TTC549 (cell line): ENCODE measurements around the gene CAMSAP3.

Source experiments
- FAIRE-seq: peaks from 2 replicates; lab custom pipeline; 2012; peaks lifted over from hg19 to GRCh38; lab: Jason Lieb, UNC

CAMSAP3 gene

DNA sequence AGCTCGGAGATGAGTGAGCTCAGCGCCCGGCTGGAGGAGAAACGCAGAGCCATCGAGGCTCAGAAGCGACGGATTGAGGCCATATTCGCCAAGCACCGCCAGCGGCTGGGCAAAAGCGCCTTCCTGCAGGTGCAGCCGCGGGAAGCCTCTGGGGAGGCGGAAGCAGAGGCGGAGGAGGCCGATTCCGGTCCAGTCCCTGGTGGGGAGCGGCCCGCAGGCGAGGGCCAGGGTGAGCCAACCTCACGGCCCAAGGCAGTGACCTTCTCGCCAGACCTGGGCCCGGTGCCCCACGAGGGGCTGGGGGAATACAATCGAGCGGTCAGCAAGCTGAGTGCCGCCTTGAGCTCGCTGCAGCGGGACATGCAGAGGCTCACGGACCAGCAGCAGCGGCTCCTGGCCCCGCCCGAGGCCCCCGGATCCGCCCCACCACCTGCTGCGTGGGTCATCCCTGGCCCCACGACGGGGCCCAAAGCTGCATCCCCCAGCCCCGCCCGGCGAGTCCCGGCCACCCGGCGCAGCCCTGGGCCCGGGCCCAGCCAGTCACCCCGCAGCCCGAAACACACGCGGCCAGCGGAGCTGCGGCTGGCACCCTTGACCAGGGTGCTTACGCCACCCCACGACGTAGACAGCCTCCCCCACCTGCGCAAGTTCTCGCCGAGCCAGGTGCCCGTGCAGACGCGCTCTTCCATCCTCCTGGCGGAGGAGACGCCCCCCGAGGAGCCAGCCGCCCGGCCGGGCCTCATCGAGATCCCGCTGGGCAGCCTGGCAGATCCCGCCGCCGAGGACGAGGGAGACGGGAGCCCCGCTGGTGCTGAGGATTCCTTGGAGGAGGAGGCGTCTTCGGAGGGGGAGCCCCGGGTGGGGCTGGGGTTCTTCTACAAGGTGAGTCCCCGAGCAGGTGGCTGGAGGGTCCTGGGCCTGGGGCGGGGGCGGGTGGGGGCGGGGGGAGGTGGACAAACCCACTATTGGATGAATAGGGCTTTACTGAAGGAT lies 16.9 kb downstream of the CAMSAP3 start:
- FAIRE-seq, result no peak

DNA sequence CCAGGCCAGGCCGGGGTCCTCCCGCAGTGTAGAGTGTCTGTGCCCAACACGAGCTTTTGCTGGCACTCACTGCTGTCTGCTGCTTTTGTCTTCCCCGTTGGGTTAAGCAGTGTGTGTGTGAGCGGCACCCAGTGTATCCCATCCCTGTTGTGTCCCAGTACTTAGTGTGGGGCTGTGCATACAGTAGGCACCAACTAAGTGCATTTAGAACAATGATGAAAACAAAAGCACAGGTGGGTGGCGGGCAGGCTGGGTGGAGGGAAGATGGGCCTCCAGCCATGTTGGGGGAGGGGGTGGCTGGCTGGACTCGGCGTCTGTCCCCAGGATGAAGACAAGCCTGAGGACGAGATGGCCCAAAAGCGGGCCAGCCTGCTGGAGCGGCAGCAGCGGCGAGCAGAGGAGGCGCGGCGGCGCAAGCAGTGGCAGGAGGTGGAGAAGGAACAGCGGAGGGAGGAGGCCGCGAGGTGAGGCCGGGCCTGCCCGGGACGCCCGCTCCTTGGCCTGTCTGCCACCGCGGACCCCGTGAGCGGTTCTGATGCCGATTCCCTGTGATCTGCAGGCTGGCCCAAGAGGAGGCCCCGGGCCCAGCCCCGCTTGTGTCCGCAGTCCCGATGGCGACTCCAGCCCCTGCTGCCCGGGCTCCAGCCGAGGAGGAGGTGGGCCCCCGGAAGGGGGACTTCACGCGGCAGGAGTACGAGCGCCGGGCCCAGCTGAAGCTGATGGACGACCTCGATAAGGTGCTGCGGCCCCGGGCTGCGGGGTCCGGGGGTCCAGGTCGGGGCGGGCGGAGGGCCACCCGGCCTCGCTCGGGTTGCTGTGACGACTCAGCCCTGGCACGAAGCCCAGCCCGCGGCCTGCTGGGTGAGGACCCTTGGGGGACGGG lies 19.4 kb downstream of the CAMSAP3 start:
- no peak for FAIRE-seq

DNA sequence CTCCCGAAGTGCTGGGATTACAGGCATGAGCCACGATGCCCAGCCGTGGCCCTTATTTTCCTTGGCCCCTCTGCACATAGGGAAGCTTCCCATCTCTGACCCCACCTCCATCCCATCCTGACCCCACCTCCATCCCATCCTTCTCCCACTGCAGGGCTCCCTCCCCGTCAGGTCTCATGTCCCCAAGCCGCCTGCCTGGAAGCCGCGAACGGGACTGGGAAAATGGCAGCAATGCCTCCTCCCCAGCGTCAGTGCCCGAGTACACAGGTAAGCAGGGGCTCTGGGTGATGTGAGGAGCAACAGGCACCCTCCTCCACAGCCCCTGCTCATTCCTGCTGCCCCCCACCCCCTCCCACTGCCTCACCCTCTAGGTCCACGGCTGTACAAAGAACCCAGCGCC lies 21.5 kb downstream of the CAMSAP3 start:
- no peak for FAIRE-seq

DNA sequence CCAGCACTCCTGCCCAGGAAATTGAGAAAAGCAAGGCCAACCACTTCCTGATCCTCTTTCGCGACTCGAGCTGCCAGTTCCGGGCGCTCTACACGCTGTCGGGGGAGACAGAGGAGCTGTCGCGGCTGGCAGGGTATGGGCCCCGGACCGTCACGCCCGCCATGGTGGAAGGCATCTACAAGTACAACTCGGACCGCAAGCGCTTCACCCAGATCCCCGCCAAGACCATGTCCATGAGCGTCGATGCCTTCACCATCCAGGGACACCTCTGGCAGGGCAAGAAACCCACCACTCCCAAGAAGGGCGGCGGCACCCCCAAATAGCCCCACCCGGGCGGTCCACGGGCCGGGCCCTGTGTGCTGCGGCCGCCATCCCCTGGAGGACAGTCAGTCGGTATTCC lies 22.1 kb downstream of the CAMSAP3 start:
- FAIRE-seq, result no peak

DNA sequence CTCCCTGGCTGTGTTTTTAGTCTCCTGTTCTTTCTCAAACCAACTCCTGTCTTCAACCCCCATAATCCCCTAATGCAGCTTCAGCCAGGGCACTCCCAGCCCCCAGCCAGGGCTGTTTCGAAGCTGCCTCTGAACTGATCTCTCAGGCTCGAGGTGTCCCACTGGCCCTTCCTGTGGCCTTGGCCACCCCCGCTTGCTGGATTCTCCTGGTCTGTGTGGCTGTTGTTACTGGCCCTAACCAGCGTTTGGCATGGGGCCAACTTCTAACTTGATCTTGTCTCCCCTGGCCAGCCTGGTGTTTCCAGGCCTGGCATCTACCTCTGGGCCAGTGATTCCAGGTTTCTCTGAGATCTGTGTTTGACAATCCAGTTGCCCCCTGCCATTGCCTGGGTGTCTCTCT lies 22.7 kb downstream of the CAMSAP3 start:
- FAIRE-seq, result no peak

DNA sequence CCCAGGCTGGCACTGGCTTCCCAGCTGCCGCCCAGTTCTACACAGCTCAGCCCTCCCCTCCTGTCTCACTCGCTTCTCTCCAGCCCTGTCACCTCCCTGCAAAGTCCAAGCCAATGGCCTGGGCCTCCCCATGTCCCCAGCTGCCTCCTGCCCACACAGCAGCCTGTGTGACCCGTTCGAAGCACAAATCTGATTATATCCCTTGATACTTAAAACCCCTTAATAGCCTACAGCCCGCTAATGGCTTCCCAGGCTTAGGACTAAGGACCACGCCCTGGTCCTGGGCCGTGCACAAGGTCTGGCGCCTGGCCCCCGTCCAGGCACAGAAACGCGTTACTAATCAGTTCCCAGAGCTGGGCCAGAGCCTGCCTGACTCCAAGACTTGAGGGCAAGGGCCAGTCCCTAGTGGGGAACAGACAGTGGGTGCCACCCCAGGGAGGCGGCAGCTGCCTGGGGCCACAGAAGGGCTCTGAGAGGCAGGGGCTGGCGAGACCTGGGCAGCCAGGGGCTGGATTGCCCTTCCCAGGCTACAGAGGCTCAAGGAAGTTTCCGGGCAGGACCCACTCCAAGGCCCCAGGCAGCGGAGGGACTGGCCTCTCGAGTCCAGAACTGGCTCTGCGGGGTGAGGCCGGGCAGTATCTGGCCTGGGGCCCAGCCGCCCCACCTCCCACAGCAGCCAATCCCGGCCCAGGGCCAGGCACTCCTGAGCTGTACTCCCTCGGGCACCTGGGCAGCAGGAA lies 23.3 kb downstream of the CAMSAP3 start:
- FAIRE-seq, result no peak

DNA sequence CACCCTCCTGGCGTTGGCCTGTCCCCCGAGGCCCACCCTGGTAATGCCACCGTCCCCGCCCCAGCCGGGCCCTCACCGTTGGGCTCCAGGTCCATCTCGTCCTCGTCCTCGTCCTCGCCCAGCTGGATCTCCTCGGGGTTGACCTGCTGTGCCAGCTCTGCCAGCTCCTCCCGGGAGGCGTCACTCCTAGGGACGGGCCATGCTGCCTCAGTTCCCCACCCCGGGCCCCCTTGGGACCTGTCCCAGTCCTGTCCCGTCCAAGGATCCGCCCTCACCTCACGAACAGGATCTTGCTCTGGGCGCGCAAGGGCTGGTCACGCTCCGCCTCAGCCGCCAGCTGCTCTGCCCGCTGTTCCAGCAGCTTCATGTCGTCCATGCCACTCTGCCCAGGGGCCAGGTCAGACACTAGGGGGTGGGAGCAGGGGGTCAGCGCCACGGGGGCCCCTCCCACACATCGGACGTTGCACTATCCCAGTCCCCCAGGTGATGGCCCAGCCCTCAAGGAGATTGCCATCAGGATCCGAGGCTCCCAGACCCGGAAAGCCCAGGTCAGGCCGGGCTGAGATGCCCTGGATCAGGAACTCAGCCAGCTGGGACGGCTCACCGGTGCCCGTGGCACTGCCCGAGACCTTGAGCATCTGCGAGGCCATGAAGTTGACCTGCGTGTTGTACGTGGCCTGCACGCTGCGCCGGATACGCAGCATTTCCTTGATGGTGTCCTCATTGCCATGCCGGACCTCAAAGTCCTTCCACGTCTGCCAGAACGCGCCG lies 24.2 kb downstream of the CAMSAP3 start:
- no peak for FAIRE-seq

DNA sequence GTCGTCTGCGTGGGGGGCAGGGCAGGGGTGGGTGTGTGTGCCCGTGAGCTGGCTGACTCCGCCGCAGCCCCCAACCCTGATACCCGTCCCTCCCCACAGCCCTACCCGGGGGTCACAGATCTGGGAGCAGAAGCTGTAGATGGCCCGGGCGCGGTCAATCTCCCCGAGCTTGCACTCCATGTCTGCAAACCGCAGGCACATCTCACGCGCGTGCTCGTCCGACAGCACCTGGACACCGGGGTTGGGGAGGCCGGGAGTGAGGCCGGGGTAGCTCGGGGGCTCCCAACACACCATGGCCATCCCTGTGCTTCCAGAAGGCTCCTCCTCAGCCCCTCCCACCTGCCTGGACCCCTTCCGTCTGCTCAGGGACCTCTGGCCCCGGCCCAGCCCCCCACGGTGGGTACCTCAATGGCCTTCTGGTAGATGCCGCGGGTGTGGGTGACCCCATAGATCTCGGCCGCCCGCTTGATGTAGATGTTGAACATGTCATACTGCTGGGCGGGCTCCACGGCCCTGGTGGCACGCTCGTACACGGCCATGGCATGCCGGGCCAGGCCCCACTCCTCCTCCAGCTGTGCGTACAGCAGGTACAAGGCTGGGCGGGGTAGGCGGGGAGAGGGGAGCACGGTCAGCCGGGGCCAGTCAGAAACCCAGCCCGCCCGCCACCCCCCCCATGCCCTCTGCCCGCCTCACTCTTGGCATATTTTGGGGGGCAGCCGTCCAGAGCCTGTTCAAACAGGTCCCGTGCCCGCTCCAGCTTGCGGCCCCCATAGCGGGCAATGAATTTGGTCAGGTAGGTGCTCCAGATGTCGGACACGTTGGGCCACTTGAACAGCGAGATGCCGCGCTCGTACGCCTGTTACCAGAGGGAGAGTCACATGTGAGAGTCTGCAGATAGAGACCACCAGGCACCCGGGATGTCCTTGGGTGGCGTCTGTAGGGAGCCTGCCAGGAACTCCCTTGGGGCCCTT lies 25.1 kb downstream of the CAMSAP3 start:
- FAIRE-seq, result no peak

DNA sequence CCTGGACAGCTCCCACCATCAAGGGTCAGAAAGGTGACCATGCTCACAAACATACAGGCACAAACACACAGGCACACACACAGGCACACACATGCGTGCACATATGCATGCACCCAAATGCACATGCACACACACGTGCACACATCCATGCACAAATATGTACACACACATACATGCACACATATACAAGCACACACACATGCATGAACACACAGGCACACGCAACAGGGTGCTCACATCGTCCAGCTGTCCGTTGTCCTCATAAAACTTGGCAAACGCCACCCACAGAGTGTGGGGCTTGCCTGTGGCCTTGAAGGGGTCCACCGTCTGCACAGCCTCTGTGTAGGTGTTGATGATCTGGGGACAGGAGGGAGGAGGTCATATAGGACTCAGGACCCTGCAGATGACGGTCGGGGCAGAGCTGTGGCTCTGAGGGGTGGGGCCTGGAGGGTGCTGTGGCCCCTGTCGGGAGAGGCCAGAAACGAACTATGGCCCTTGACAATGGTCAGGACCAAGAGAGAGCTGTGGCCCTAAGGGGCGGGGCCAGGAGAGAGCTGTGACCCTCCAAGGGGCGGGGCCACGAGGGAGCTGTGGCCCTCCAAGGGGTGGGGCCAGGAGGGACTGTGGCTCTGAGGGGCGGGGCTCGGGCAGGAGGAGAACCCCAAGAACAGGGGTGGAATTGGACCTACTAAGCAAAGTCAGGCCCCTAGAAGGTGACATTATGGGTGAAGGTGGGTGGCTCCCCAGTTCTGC lies 27.4 kb downstream of the CAMSAP3 start:
- FAIRE-seq, result no peak

DNA sequence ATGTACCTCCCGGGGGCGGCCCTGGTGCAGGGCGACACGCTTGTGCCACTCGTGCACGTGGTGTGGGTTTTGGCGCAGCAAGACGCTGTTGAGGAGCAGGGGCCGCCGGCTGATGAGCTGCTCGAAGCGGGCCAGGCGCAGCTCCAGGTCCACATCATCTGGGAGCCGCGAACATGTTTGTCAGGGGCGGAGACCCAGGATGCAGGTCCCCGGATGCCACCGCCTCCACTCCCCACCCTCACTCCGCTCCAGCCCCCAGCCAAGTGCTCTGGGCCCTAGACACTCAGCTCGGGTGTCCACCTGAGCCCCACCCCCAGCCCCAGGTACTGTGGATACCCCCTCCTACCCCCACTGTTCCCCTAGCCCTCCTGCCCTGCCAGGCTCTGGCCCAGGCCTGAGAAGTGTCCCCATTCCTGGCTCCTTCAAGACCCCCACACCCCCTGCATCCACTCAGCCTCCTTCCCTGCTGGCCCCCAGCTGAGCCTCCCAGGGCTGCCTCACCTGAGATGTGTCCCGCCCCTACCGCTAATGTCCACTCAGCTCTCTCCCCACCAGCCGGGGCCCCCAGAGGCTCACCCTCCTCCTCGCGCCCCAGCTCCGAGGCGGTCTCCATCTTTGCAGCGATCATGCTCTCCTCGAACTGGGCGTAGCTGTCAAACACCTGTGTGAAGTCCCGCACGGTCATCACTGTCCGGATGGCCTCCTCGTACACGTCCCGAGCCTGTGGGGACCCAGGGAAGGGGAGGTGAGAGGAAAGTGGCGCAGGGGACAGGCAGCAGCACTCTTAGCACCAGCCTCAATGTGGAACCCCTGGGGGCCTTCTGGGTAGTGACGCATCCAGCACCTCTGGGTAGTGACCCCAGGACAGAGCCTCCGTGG lies 28.3 kb downstream of the CAMSAP3 start:
- FAIRE-seq, result no peak

DNA sequence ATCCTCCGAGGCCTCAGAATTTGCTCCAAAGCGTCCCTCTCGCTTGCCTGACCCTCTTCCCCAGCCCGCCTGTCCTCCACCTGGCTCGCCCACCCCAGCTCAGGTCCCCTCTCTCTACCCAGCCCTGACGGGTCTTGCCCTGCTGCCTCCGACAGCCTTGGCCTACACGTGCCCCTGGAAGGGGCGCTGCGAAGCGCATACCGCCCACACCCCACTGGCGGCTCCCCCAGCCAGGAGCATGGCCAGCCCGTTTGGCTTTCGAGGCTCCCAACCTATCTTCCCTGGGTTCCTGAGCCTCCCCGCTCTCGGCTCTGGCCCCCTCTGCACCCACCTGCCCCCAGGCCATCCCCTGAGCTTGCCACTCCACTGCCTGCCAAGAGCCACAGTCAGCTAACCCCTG lies 29.1 kb downstream of the CAMSAP3 start:
- FAIRE-seq, result no peak

DNA sequence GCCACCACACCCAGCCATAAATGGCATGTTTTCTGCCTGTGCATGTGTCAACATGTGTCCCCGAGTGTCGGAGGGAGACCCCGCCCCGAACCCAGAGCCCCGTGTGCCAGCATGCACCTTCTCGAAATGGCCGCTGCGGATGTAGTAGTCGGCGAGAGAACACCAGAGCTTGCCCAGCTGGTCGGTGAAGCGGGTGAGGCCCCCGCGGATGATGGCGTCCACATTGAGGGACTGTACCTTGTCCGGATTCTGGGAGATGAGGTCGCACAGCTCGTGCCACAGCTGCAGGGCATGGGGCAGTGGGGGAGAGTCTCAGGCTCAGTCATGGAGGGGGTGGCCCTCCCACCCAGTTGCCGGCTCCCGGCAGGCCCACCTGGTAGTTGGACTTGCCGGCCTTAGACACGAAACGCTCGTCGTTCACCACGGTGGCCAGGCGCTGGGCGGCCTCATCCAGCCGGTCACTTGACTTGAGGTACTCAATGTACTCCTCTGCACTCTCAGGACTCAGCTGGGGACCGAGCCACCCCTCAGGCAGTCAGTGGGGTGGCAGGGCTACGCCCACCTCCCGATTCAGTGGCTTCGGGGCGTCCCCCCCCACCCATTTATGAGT lies 30.2 kb downstream of the CAMSAP3 start:
- no peak for FAIRE-seq

DNA sequence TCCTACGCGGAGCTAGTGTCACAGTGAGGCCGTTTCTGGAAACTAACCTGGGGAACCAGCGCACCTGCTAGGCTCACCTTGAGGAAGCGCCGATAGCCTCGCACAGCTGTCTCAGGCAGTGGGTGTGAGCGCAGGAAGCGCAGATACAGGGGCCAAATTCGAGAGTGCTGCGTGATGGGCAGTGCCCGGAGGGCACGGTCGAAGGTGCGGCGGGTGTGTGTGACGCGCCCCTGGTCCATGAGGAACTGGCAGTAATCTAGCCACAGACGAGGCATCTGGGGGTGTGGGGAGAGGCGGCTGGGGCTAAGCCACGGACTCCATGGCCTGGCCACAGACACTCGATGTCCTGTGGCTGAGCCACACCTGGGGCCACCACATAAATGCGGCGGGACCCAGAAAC lies 31.5 kb downstream of the CAMSAP3 start:
- FAIRE-seq, result no peak

DNA sequence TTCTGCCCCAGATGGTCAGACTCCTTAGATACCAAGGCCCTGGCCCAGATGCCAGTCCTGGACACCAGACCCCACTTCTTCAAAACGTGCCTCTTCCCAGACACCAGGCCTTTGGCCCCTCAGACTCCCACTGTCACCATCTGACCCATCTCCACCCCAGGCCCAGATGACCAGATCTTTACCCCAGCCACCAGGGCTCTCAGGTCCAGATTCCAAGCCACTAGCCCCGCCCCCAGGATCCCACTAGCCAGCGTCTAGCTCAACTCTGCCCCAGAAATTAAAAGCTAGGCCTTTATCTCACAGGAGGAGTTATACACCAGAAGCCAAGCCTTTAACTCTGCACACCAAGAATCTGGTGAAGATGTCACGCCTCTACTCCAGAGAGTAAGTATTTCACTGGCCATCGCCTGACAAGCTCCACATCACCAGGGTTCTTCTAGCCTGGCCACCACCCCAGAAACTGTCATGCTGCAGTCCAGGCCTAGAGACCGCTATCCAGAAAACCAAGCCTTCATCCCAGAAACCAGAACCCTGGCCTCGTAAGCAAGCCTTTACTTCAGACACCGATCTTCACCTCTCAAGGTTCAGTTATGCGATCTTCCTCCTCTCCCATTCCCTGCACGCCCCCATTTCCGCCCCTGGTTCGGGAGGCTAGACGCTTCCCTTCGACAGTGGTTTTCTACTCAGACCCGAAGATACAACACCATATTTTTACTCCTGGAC lies 33.1 kb downstream of the CAMSAP3 start:
- FAIRE-seq, result no peak

DNA sequence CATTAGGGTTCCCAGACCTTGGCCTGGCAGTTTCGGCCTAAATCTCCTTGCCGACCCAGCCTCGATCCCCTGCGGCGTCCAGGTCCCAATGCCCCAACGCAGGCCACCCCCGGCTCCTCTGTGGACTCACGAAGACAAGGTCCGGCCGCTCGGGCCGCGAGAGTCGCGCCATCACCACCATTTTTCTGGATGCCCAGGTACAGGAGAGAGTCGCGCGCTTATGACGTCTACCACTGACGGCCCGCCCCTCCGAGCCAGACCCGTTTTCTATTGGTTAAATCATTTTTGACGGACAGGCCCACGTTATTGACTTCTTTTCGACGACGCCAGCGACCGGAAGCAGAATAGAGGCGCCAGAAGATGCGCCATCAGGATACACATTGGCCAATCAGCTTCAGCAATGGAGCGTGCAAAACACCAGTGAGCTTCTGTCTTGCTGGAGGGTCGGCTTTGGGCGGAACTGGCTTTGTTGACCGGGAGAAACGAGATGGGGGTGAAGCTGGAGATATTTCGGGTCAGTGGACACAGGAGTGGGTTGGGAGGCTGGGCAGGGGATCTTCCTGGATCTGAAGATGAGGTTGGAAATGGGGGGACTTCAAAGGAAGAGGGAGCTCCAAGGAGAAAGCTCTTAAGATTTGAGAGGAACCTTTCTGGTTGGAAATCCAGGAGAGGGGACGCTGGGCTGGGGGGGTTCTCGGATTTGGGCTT lies 33.8 kb downstream of the CAMSAP3 start, which contains the start of the genes PET100 and XAB2:
Gene PET100 (plus strand): TSS at position 447 of the 708 bp plus-strand sequence. CDS start 41 bp downstream, at position 488.
Gene XAB2 (minus strand): TSS at position 199 of the 708 bp plus-strand sequence. CDS start 18 bp downstream, at position 181.
- peak; percentile 97 for FAIRE-seq

DNA sequence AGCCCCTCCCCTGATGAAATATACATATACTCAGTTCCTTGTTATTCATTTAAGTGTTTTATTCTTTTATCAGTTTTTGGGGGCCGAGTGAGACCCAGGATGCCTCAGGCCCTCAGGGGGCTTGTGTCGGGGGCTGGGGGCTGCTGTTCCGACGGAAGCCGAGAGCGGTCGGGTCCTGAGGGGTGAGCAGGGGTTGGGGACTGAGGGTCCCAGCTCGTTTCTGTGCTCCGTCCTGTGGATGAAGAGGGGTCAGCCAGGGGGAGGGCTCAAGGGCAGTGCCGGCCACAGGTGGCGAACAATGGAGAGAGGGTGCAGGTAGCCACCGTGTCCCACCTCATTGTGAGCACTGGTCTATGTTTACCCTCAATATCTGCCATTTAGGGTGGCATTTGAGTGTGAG lies 35.9 kb downstream of the CAMSAP3 start:
- no peak for FAIRE-seq
